ENCODE results near the gene KRTAP12-1.
"Not testable (repeated sequence)": the region's sequence is repeated elsewhere in the genome, so short reads cannot be mapped to it uniquely, and the experiment has no call there.

KRTAP12-1 gene

GRCh38 chr21:44686843-44687561 lies 5.0 kb upstream of the KRTAP12-1 start:
- H3K9ac ChIP-seq (ENCODE audit: insufficient read length), result no peak overlapping the region
- H3K9me3 ChIP-seq (ENCODE audit: low read depth, low read length), result no peaks in the 10 kb centered on the region
- DNase-seq (ENCODE audit: low read depth, low spot score), result no peak
- no peak overlapping the region for H3K27ac ChIP-seq
- no peak for TF ChIP-seq EZH2 (IDR thresholded peaks at IDR 0.05)
- no peak for TF ChIP-seq FOXP2 (optimal IDR thresholded peaks at IDR 0.05; ENCODE audit: control extremely low read depth, extremely low read length, insufficient read depth)
- no peak for TF ChIP-seq POLR2AphosphoS5 (IDR thresholded peaks at IDR 0.05; ENCODE audit: borderline replicate concordance, low read depth, low read length)
- H3K36me3 ChIP-seq (ENCODE audit: insufficient read depth, low read length), result peaks cover 10% of the 10 kb centered on the region
- no peak overlapping the region for H3K4me3 ChIP-seq

- TF ChIP-seq FOXP2 (optimal IDR thresholded peaks at IDR 0.05; ENCODE audit: control extremely low read depth, extremely low read length, insufficient read depth), result no peak
- peaks cover 7% of the 10 kb centered on the region; the same call in 1 of the 2 replicates for H3K36me3 ChIP-seq (ENCODE audit: insufficient read depth, low read length)
- no peak for DNase-seq (ENCODE audit: low read depth, low spot score)
- no peak overlapping the region for H3K4me3 ChIP-seq
- H3K9ac ChIP-seq (ENCODE audit: insufficient read length), result no peak overlapping the region
- H3K27ac ChIP-seq, result no peak overlapping the region
- H3K9me3 ChIP-seq (ENCODE audit: low read depth, low read length), result no peaks in the 10 kb centered on the region
Observed at GRCh38 chr21:44686000-44686781, 4.2 kb upstream of the KRTAP12-1 start.

DNA sequence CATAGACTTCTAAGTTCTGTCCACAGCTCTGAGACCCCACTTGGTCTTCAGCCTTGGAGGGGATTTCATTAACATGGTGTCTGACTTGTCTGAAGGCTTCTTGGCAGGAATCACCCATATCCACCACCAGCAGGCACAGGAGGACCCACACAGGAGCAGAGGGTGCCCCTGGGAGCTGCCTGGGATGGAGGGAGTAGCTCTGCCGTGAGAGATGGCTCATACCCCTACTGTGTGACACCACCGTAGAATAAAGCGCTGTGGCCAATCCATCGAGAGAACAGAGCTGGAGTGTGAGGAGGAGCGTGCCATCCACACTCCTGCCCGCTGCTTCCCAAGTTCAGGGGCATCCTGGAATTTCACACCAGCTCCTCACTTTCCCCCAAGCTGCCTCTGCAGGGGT lies 3.1 kb upstream of the KRTAP12-1 start:
- not testable (repeated sequence) for H3K9me3 ChIP-seq (ENCODE audit: low read depth, low read length); DNase-seq (ENCODE audit: low read depth, low spot score); H3K9ac ChIP-seq (ENCODE audit: insufficient read length); H3K36me3 ChIP-seq (ENCODE audit: insufficient read depth, low read length); H3K27ac ChIP-seq; H3K4me3 ChIP-seq

- Histone ChIP-seq H3K9ac (ENCODE audit: insufficient read length) (no peak overlapping the region), H3K9me3 (ENCODE audit: low read depth, low read length) (no peaks in the 10 kb centered on the region), H3K27ac (no peak overlapping the region), H3K4me3 (no peak overlapping the region), H3K36me3 (ENCODE audit: insufficient read depth, low read length) (peaks cover 7% of the 10 kb centered on the region; the same call in 1 of the 2 replicates)
- TF ChIP-seq EZH2 (IDR thresholded peaks at IDR 0.05) (no peak), FOXP2 (optimal IDR thresholded peaks at IDR 0.05; ENCODE audit: control extremely low read depth, extremely low read length, insufficient read depth) (no peak), POLR2AphosphoS5 (IDR thresholded peaks at IDR 0.05; ENCODE audit: borderline replicate concordance, low read depth, low read length) (no peak)
- no peak for DNase-seq (ENCODE audit: low read depth, low spot score)
Observed at GRCh38 chr21:44684483-44684882, 2.5 kb upstream of the KRTAP12-1 start.

GRCh38 chr21:44684077-44684476 lies 2.1 kb upstream of the KRTAP12-1 start:
- DNase-seq (ENCODE audit: low read depth, low spot score), result no peak
- H3K27ac ChIP-seq, result no peak overlapping the region
- H3K9ac ChIP-seq (ENCODE audit: insufficient read length), result no peak overlapping the region
- no peak for TF ChIP-seq FOXP2 (optimal IDR thresholded peaks at IDR 0.05; ENCODE audit: control extremely low read depth, extremely low read length, insufficient read depth)
- TF ChIP-seq POLR2AphosphoS5 (IDR thresholded peaks at IDR 0.05; ENCODE audit: borderline replicate concordance, low read depth, low read length), result no peak
- no peak for TF ChIP-seq EZH2 (IDR thresholded peaks at IDR 0.05)
- H3K9me3 ChIP-seq (ENCODE audit: low read depth, low read length), result no peaks in the 10 kb centered on the region
- H3K4me3 ChIP-seq, result no peak overlapping the region
- peaks cover 7% of the 10 kb centered on the region; the same call in 1 of the 2 replicates for H3K36me3 ChIP-seq (ENCODE audit: insufficient read depth, low read length)

GRCh38 chr21:44682580-44683151 lies 703 bp upstream of the KRTAP12-1 start:
- Histone ChIP-seq H3K9ac (ENCODE audit: insufficient read length) (no peak overlapping the region), H3K4me3 (no peak overlapping the region), H3K36me3 (ENCODE audit: insufficient read depth, low read length) (peaks cover 18% of the 10 kb centered on the region; the same call in 1 of the 2 replicates), H3K9me3 (ENCODE audit: low read depth, low read length) (no peaks in the 10 kb centered on the region), H3K27ac (no peak overlapping the region)
- DNase-seq (ENCODE audit: low read depth, low spot score), result no peak
- TF ChIP-seq EZH2 (IDR thresholded peaks at IDR 0.05) (no peak), POLR2AphosphoS5 (IDR thresholded peaks at IDR 0.05; ENCODE audit: borderline replicate concordance, low read depth, low read length) (no peak), FOXP2 (optimal IDR thresholded peaks at IDR 0.05; ENCODE audit: control extremely low read depth, extremely low read length, insufficient read depth) (no peak)

DNA sequence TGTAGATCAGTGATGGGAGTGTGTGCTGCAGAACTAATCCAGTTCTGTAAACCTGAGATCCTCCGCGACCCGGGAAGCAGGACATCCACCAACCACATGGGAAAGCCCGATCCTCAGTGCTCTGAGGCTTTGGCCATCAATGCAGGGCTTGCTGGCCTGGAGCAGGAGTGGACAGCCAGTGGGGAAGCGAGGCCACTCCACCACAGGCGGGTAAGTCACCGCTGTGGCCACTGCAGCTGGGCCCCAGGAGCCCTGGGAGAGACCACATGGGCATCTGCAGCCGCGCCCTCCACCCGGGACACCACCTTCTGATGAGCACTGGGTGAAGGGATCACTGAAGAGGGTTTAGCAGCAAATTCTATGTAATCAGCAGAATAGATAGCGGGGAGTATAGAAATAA lies 811 bp downstream of the KRTAP12-1 start:
- no peak for DNase-seq (ENCODE audit: low read depth, low spot score)
- no peak overlapping the region for H3K27ac ChIP-seq
- TF ChIP-seq FOXP2 (optimal IDR thresholded peaks at IDR 0.05; ENCODE audit: control extremely low read depth, extremely low read length, insufficient read depth), result no peak
- TF ChIP-seq POLR2AphosphoS5 (IDR thresholded peaks at IDR 0.05; ENCODE audit: borderline replicate concordance, low read depth, low read length), result no peak
- TF ChIP-seq EZH2 (IDR thresholded peaks at IDR 0.05), result no peak
- no peaks in the 10 kb centered on the region for H3K9me3 ChIP-seq (ENCODE audit: low read depth, low read length)
- H3K9ac ChIP-seq (ENCODE audit: insufficient read length), result no peak overlapping the region
- H3K36me3 ChIP-seq (ENCODE audit: insufficient read depth, low read length), result peaks cover 14% of the 10 kb centered on the region; the same call in 1 of the 2 replicates
- no peak overlapping the region for H3K4me3 ChIP-seq

GRCh38 chr21:44677881-44678280 lies 4.1 kb downstream of the KRTAP12-1 start:
- TF ChIP-seq POLR2AphosphoS5 (IDR thresholded peaks at IDR 0.05; ENCODE audit: borderline replicate concordance, low read depth, low read length), result no peak
- no peak for TF ChIP-seq EZH2 (IDR thresholded peaks at IDR 0.05)
- TF ChIP-seq FOXP2 (optimal IDR thresholded peaks at IDR 0.05; ENCODE audit: control extremely low read depth, extremely low read length, insufficient read depth), result no peak
- peaks cover 2% of the 10 kb centered on the region; the same call in 1 of the 2 replicates for H3K9me3 ChIP-seq (ENCODE audit: low read depth, low read length)
- DNase-seq (ENCODE audit: low read depth, low spot score), result no peak

More at GRCh38 chr21:44677881-44678280, 4.1 kb downstream of the KRTAP12-1 start:
- Histone ChIP-seq H3K9ac (ENCODE audit: insufficient read length) (no peak overlapping the region), H3K27ac (no peak overlapping the region), H3K4me3 (no peak overlapping the region), H3K36me3 (ENCODE audit: insufficient read depth, low read length) (peaks cover 14% of the 10 kb centered on the region; the same call in 1 of the 2 replicates)
